Thyroid gland (tissue), 4 donors: ENCODE data around the gene ASCC3. TPM values are rescaled to one million over a fixed set of nuclear protein-coding genes. Genes with fewer than 3 reads are reported as not detected.

Experiments
- DNase-seq, 2 donors: peaks; one replicate each; pipeline ENCODE4 v3.0.0-alpha.2; 2019
- H3K27ac ChIP-seq, 3 donors: fragments of 200-600 bp; sonication (generic); 1 replicate in 2 of 3; 2 replicates in 1 of 3; pipeline ENCODE4 v1.5.1; 2016 to 2019; ENCODE audit warnings: mild to moderate bottlenecking in 1 of 3, moderate library complexity in 1 of 3
- H3K27me3 ChIP-seq: fragments of 200-600 bp; sonication (generic); one replicate; pipeline ENCODE4 v1.5.1; 2019
- H3K36me3 ChIP-seq, 2 donors: fragments of 200-600 bp; sonication (generic); one replicate each; pipeline ENCODE4 v1.5.1; 2016 to 2019
- H3K4me1 ChIP-seq, 2 donors: fragments of 200-600 bp; sonication (generic); one replicate each; pipeline ENCODE4 v1.5.1; 2017 to 2019
- H3K4me3 ChIP-seq, 3 donors: fragments of 200-600 bp; sonication (generic); replicated peaks in 1 of 3; 1 replicate in 2 of 3; 2 replicates in 1 of 3; pipeline ENCODE4 v1.5.1; 2016; ENCODE audit warnings: mild to moderate bottlenecking in 1 of 3
- H3K9me3 ChIP-seq: fragments of 200-600 bp; sonication (generic); one replicate; pipeline ENCODE4 v1.5.1; 2017
- CTCF ChIP-seq, 6 experiments: fragments of 200-600 bp in 3 of 6; fragments of 450-650 bp in 3 of 6; sonication (generic) in 3 of 6; IDR thresholded peaks; one replicate each; pipeline ENCODE4 v1.5.1; 2016 to 2019; ENCODE audit warnings: antibody characterized with exemption in 6 of 6, mild to moderate bottlenecking in 2 of 6, inconsistent platforms in 1 of 6, moderate library complexity in 1 of 6
- POLR2A ChIP-seq, 2 donors: fragments of 450-650 bp; IDR thresholded peaks; one replicate each; pipeline ENCODE4 v1.6.1; 2017; ENCODE audit warnings: antibody characterized with exemption in 2 of 2, mild to moderate bottlenecking in 2 of 2, moderate library complexity in 1 of 2
- WGBS, 2 donors: methylation state at CpG; one replicate each; pipeline ENCODE4 v1.1.5; 2017; 5-methylcytosine and 5-hydroxymethylcytosine counted together
- intact Hi-C: fragments of 100-400 bp; cut with DNase I; formaldehyde crosslinking; loops from one replicate; pipeline ENCODE4 v1.15.1; 2023
- total RNA-seq, 4 donors: library from RNA; depleted of rRNA; stranded (reverse); fragments of >200 nt; gene quantifications; one replicate each; pipeline ENCODE4 v1.2.3, GENCODE V29; 2016

ASCC3 gene
- total RNA-seq, 4 donors from 2014 or later = 27.3 to 40.1 (median 33.8) TPM

DNA sequence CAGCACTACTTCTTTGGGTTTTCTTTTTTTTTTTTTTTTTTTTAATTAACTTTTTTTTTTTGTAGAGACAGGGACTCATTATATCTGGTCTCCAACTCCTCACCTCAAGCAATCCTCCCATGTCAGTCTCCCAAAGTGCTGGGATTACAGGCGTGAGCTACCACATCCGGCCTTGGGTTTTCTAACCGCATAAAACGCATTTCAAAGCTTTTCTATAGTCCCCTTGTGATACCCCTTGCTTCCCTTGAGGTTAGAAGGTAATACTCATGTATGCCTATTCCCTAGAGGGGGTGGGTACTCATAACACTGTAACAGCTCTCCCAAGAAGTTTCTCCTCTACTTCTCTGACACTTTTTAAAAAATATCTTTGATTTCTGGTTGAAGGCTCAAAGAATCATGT is 23.9 kb upstream of the ASCC3 start:
- H3K36me3 ChIP-seq = no peaks in the 10 kb centered on the region
- no peak overlapping the region for H3K4me3 ChIP-seq
- TF ChIP-seq POLR2A (IDR thresholded peaks at IDR 0.05) (no peak), CTCF (IDR thresholded peaks at IDR 0.05) (no peak)
- intact Hi-C loops = no loop called here
- no peak for DNase-seq
- H3K9me3 ChIP-seq = no peaks in the 10 kb centered on the region
- H3K27ac ChIP-seq = no peak overlapping the region
- H3K4me1 ChIP-seq = no peaks in the 10 kb centered on the region
- 79 to 80% methylated on average over 4 of the region's 4 CpGs for WGBS, 2 donors
- H3K27me3 ChIP-seq = no peaks in the 10 kb centered on the region

DNA sequence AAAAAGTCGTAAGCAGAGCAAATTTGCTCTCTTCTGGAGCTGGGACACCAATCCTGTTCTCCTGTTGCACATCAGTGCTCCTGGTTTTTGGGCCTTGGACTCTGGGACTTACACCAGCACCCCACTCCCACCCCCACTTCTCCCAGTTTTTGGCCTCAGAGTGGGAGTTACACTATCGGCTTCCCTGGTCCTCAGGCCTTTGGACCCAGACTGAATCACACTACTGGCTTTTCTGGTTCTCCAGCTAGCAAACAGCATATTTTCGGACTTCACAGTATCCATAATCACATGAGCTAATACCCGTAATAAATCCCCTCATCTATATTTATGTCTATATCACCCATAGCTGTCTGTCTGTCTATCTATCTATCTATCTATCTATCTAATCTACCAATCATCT is 23.2 kb upstream of the ASCC3 start:
- DNase-seq = no peak
- Histone ChIP-seq H3K27ac (no peak overlapping the region), H3K9me3 (no peaks in the 10 kb centered on the region), H3K27me3 (no peaks in the 10 kb centered on the region), H3K4me3 (no peak overlapping the region), H3K36me3 (no peaks in the 10 kb centered on the region), H3K4me1 (no peaks in the 10 kb centered on the region)
- intact Hi-C loops = no loop called here
- 87% methylated on average over 4 of the region's 4 CpGs for WGBS, 2 donors
- TF ChIP-seq POLR2A (IDR thresholded peaks at IDR 0.05) (no peak), CTCF (IDR thresholded peaks at IDR 0.05) (no peak)

DNA sequence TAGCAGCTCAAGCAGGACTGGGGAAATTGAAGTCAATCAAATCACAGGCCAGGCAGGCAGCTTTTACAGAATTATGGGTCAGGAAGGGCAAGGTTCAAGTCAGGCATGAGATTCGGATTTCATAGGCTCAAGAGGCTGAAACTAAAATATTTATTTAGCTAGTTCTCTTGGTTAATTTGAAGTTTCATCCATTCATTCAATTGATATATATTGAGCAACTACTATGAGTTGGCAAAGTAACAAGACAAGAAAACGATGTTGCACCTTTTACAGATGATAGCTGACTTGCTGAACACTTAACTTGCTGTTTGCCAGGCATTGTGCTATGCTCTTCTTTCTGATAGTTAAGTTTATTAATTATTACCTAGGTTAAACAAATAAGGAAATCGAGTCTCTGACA is 20.5 kb upstream of the ASCC3 start:
- no peak for DNase-seq
- Histone ChIP-seq H3K36me3 (no peaks in the 10 kb centered on the region), H3K27me3 (no peaks in the 10 kb centered on the region), H3K4me3 (no peak overlapping the region), H3K27ac (no peak overlapping the region), H3K9me3 (no peaks in the 10 kb centered on the region), H3K4me1 (no peaks in the 10 kb centered on the region)
- intact Hi-C loops = no loop called here
- WGBS, 2 donors = 65 to 74% methylated on average over 3 of the region's 3 CpGs
- no peak for TF ChIP-seq CTCF (IDR thresholded peaks at IDR 0.05)

GRCh38 chr6:100899202-100899601 is 18.1 kb upstream of the ASCC3 start:
- no peaks in the 10 kb centered on the region for H3K4me1 ChIP-seq
- H3K27me3 ChIP-seq = no peaks in the 10 kb centered on the region
- intact Hi-C loops = no loop called here
- no peak overlapping the region for H3K4me3 ChIP-seq
- H3K9me3 ChIP-seq = no peaks in the 10 kb centered on the region
- TF ChIP-seq POLR2A (IDR thresholded peaks at IDR 0.05) = no peak
- no peak for TF ChIP-seq CTCF (IDR thresholded peaks at IDR 0.05)
- H3K27ac ChIP-seq = no peak overlapping the region
- DNase-seq = no peak
- H3K36me3 ChIP-seq = no peaks in the 10 kb centered on the region
- 77 to 82% methylated on average over 3 of the region's 3 CpGs for WGBS, 2 donors

GRCh38 chr6:100897671-100898070 is 16.5 kb upstream of the ASCC3 start:
- Histone ChIP-seq H3K27ac (no peak overlapping the region), H3K9me3 (no peaks in the 10 kb centered on the region), H3K4me1 (no peaks in the 10 kb centered on the region), H3K27me3 (no peaks in the 10 kb centered on the region), H3K4me3 (no peak overlapping the region), H3K36me3 (no peaks in the 10 kb centered on the region)
- 92 to 95% methylated on average over 4 of the region's 4 CpGs for WGBS, 2 donors
- DNase-seq = no peak
- intact Hi-C loops = no loop called here
- TF ChIP-seq CTCF (IDR thresholded peaks at IDR 0.05) (no peak), POLR2A (IDR thresholded peaks at IDR 0.05) (no peak)
